Sigmoid colon (tissue), 7 donors: ENCODE results near the gene ZNF576. TPM values are rescaled to one million over a fixed set of nuclear protein-coding genes. Genes with fewer than 3 reads are reported as not detected.

ENCODE experiments used
- DNase-seq: peaks from one replicate; pipeline ENCODE4 v3.0.0-alpha.2; 2019
- H3K27ac ChIP-seq, 4 donors: fragments of 200-600 bp; sonication (generic); one replicate each; pipeline ENCODE4 v1.5.1; 2016 to 2019; ENCODE audit warnings: mild to moderate bottlenecking in 1 of 4
- H3K27me3 ChIP-seq, 3 donors: fragments of 200-600 bp; sonication (generic); one replicate each; pipeline ENCODE4 v1.5.1; 2019; ENCODE audit warnings: mild to moderate bottlenecking in 1 of 3
- H3K36me3 ChIP-seq, 4 donors: fragments of 200-600 bp; sonication (generic); one replicate each; pipeline ENCODE4 v1.5.1; 2016 to 2019
- H3K4me1 ChIP-seq, 4 donors: fragments of 200-600 bp; sonication (generic); one replicate each; pipeline ENCODE4 v1.5.1; 2017 to 2019
- H3K4me3 ChIP-seq, 4 donors: fragments of 200-600 bp; sonication (generic); one replicate each; pipeline ENCODE4 v1.5.1; 2017 to 2019; ENCODE audit warnings: mild to moderate bottlenecking in 2 of 4, moderate library complexity in 1 of 4
- H3K9me3 ChIP-seq, 4 donors: fragments of 200-600 bp in 3 of 4; sonication (generic) in 3 of 4; one replicate each; pipeline versions ENCODE4 v1.5.1 to v1.6.1; 2013 to 2019
- EP300 ChIP-seq, 4 donors: sonication (generic); formaldehyde crosslinking; IDR thresholded peaks; one replicate each; pipeline ENCODE4 v1.6.1; 2017; ENCODE audit warnings: antibody characterized with exemption in 4 of 4
- POLR2A ChIP-seq, 2 donors: fragments of 450-650 bp; IDR thresholded peaks; one replicate each; pipeline ENCODE4 v1.6.1; 2016; ENCODE audit warnings: antibody characterized with exemption in 2 of 2, mild to moderate bottlenecking in 2 of 2, moderate library complexity in 2 of 2
- POLR2AphosphoS5 ChIP-seq, 4 donors: sonication (generic); formaldehyde crosslinking; IDR thresholded peaks; one replicate each; pipeline ENCODE4 v1.6.1; 2017; ENCODE audit warnings: antibody characterized with exemption in 4 of 4
- WGBS, 2 donors: extraction: QIAGEN DNeasy Blood & Tissue Kit; methylation state at CpG; one replicate each; pipeline ENCODE4 v1.1.7; 2013; 5-methylcytosine and 5-hydroxymethylcytosine counted together
- intact Hi-C: fragments of 100-400 bp; cut with DNase I; formaldehyde crosslinking; loops from one replicate; pipeline ENCODE4 v1.15.1; 2023
- polyA plus RNA-seq, 3 donors: library from polyadenylated mRNA; stranded (reverse); fragments of 200-250 nt; gene quantifications; one replicate each; pipeline ENCODE4 v1.2.3, GENCODE V29; 2013
- total RNA-seq, 4 donors: library from RNA; depleted of rRNA; stranded (reverse); fragments of >200 nt; gene quantifications; one replicate each; pipeline ENCODE4 v1.1.0, GENCODE V29; 2016
- TF ChIP-seq, protein P1 (sequence below), 4 experiments: fragments of 450-650 bp in 3 of 4; fragments of 200-600 bp in 1 of 4; IDR thresholded peaks; one replicate each; pipeline ENCODE4 v1.5.1; 2016 to 2019; ENCODE audit warnings: antibody characterized with exemption in 4 of 4, mild to moderate bottlenecking in 3 of 4, moderate library complexity in 2 of 4
- donor health status: healthy with polysubstance abuse.
- donor health status: Bipolar disorder and iron deficiency.
- donor health status: healthy.

The ZNF576 gene
- total and polyA plus RNA-seq, 7 donors: 12.1 to 23.3 (median 16.1) TPM

DNA sequence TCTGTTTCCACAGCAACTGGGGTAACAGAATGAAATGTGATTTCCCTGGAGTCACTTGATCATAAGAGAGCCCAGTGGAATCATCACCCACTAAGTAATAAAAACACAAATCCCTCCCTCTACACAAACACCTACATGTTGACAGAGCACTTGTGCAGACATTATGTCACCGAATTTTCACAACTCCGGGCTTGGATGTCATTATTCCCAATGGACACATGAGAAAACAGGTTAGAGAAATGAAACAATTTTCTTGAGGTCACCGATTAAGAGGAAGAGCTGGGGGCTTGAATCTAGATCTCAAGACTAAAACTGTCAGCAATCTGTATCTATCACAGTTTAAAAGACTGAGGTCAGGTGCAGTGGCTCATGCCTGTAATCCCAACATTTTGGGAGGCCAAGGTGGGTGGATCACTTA lies 24.2 kb upstream of the ZNF576 start:
- H3K4me1 ChIP-seq: peaks cover 0 to 17% (median 14%) of the 10 kb centered on the region in 4 donors
- DNase-seq: no peak
- peaks cover 0 to 9% (median 0%) of the 10 kb centered on the region in 4 donors for H3K36me3 ChIP-seq
- H3K4me3 ChIP-seq: no peak overlapping the region
- TF ChIP-seq POLR2A (IDR thresholded peaks at IDR 0.05) (no peak), POLR2AphosphoS5 (IDR thresholded peaks at IDR 0.05) (no peak), EP300 (IDR thresholded peaks at IDR 0.05) (no peak)
- TF ChIP-seq, protein P1, sequence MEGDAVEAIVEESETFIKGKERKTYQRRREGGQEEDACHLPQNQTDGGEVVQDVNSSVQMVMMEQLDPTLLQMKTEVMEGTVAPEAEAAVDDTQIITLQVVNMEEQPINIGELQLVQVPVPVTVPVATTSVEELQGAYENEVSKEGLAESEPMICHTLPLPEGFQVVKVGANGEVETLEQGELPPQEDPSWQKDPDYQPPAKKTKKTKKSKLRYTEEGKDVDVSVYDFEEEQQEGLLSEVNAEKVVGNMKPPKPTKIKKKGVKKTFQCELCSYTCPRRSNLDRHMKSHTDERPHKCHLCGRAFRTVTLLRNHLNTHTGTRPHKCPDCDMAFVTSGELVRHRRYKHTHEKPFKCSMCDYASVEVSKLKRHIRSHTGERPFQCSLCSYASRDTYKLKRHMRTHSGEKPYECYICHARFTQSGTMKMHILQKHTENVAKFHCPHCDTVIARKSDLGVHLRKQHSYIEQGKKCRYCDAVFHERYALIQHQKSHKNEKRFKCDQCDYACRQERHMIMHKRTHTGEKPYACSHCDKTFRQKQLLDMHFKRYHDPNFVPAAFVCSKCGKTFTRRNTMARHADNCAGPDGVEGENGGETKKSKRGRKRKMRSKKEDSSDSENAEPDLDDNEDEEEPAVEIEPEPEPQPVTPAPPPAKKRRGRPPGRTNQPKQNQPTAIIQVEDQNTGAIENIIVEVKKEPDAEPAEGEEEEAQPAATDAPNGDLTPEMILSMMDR (IDR thresholded peaks at IDR 0.05): no peak
- H3K27me3 ChIP-seq: no peaks in the 10 kb centered on the region
- H3K27ac ChIP-seq: no peak overlapping the region
- intact Hi-C loops: loop anchor here (5.0 kb wide), 1 partner anchor 35 kb away; no protein-coding TSS in a partner anchor
- WGBS, 2 donors: 20 to 73% methylated on average over 3 of the region's 3 CpGs
- H3K9me3 ChIP-seq: no peaks in the 10 kb centered on the region

DNA sequence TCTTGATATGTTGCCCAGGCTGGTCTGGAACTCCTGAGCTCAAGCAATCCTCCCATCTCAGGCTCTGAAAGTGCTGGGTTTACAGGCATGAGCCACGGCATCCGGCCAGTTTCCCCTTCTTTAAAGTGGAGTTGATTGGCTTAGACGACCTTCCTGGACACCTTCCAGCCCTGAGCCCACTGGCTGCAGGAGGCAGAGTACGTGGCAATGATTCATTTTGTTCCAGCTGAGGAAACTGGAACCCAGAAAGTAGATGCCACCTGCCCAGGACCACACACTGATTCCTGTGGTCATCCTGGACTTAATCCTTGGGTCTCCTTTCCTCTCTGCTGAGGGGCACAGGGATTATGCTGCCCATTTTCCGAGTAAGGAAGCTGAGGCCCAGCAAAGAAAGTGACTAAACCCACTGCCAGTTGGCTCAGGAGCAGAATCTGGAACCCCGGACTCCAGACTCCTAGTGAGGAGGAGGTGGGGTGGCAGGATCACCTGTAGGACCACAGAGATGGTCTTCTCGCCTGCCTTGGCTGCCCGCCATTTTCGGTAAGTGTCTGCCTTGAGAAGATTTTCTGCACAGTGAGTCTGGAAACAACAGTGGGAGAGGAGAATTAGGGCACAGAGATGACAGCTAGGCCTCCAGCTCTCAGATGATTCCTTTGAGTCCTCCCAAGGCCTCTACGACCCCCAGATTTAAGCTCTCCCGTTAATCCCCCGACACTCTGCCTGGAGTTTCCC lies 21.8 kb upstream of the ZNF576 start:
- H3K27ac ChIP-seq: peak overlapping the region; percentile 86 to 88 (median 86)
- H3K4me3 ChIP-seq: peak overlapping the region; percentile 58 to 79 (median 76)
- H3K36me3 ChIP-seq: peaks cover 0 to 9% (median 0%) of the 10 kb centered on the region in 4 donors
- H3K9me3 ChIP-seq: no peaks in the 10 kb centered on the region
- no peak for DNase-seq
- H3K4me1 ChIP-seq: peaks cover 0 to 17% (median 14%) of the 10 kb centered on the region in 4 donors
- intact Hi-C loops: loop anchor here (1.0 to 5.0 kb wide), 2 partner anchors 22 to 37 kb away; partner anchors contain the start of genes IRGQ and ZNF576
- TF ChIP-seq POLR2A (IDR thresholded peaks at IDR 0.05) (no peak), EP300 (IDR thresholded peaks at IDR 0.05) (no peak)
- 29 to 39% methylated on average over 12 of the region's 12 CpGs for WGBS, 2 donors
- no peaks in the 10 kb centered on the region for H3K27me3 ChIP-seq

DNA sequence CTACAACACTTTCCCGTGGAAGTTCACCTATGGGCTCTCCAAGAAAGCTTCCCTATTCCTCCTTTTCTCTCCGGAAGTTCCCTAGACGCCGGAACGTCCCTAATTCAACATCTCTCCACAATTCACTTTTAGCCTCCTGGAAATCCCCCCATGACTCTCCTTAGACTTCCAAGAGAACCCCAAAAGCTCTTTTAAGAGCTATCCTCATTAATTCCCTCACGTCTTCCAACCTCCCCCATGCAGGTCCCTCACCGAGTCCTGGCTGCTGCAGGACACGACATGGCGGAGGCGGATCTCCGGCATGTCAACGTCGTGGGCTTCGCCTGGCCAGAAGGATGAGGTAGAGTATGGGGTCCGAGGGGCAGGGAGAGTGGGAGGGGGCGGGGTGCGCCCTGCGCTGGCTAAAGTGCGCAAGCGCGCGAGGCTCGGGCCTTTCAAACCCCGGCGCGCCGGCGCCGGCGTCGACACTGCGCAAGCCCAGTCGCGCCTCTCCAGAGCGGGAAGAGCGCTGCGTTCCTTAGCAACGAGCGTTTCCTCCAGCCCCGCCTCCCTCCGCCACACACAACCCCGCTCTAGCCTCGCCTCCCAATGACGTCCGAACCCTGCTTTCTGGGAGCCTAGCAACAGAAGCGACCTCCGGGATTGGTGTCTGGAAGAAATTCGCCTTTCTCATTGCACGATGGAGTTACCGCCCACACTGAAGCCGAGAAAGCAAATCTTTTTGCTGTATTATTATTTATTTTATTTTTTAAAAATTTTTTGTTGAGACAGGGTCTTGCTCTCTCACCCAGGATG lies 21.0 kb upstream of the ZNF576 start, which contains the start of the genes PINLYP and XRCC1:
TSS of gene PINLYP (plus strand) at position 646 of the 795 bp plus-strand sequence. CDS start 1,391 bp downstream, outside the sequence.
TSS of gene XRCC1 (minus strand) at position 372 of the 795 bp plus-strand sequence. CDS start at position 303, 69 bp downstream.
- H3K4me1 ChIP-seq: peaks cover 0 to 23% (median 20%) of the 10 kb centered on the region in 4 donors
- DNase-seq: peak; percentile 99
- intact Hi-C loops: loop anchor here (1.0 kb wide), 1 partner anchor 21 kb away; the partner anchor contains the start of genes IRGQ and ZNF576
- 0% methylated on average over 51 of the region's 51 CpGs for WGBS, 2 donors
- TF ChIP-seq POLR2A (IDR thresholded peaks at IDR 0.05) (peak in 1 of 2 donors; percentile 37), POLR2AphosphoS5 (IDR thresholded peaks at IDR 0.05) (peak; percentile 66 to 82 (median 80)), EP300 (IDR thresholded peaks at IDR 0.05) (peak in 1 of 4 donors; percentile 26)
- TF ChIP-seq, protein P1 (IDR thresholded peaks at IDR 0.05): no peak
- H3K36me3 ChIP-seq: peaks cover 0 to 9% (median 0%) of the 10 kb centered on the region in 4 donors
- no peaks in the 10 kb centered on the region for H3K27me3 ChIP-seq
- H3K9me3 ChIP-seq: no peaks in the 10 kb centered on the region
- peak within 1 kb of the TSS; percentile 58 to 79 (median 76) for H3K4me3 ChIP-seq
- H3K27ac ChIP-seq: peak within 1 kb of the TSS; percentile 86 to 88 (median 86)

DNA sequence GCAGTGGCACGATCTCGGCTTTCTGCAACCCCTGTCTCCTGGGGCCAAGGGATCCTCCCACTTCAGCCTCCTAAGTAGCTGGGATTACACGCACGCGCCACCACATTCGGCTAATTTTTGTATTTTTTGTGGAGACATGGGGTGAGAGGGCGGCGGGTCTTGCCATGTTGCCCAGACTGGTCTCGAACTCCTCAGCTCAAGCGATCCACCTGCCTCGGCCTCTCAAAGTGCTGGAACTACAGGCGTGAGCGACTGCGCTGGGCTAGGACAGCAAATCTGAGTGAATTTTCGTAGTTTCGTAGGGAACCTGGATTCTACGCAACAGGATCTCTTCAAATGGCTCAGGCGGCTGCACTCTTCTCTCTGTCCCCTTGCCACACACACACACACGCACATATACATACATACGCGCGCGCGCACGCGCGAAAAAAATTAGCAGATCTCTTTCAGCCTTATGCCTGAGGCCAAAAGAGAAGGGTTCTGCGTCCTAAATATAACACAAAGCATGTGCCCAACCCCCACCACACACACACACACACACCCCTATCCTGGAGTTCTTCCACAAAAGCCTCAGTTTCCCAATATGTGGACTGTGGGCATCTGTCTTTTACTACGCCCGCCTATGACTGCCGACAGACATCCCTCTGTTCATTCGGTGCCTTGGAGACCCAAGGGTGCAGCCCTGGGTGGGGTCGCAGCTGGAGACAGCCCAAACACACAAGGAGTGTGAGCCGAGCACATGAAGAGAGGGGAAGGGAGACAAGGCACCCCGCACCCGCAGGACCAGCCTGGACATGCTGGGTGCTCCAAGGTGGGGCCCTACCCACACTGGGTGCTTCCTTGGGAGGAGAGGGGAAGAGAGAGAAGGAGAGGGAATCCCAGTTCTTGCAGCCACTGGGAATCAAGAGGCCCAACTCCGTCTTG lies 20.2 kb upstream of the ZNF576 start:
- H3K4me1 ChIP-seq: peaks cover 0 to 31% (median 28%) of the 10 kb centered on the region in 4 donors
- H3K36me3 ChIP-seq: peaks cover 0 to 8% (median 0%) of the 10 kb centered on the region in 4 donors
- H3K9me3 ChIP-seq: no peaks in the 10 kb centered on the region
- H3K4me3 ChIP-seq: peak overlapping the region; percentile 16 to 77 (median 50)
- intact Hi-C loops: loop anchor here (1.0 kb wide), 1 partner anchor 20 kb away; the partner anchor contains the start of genes IRGQ and ZNF576
- no peak for DNase-seq
- 70 to 74% methylated on average over 37 of the region's 37 CpGs for WGBS, 2 donors
- TF ChIP-seq POLR2AphosphoS5 (IDR thresholded peaks at IDR 0.05): no peak
- no peaks in the 10 kb centered on the region for H3K27me3 ChIP-seq
- peak overlapping the region; percentile 69 to 86 (median 78) for H3K27ac ChIP-seq

DNA sequence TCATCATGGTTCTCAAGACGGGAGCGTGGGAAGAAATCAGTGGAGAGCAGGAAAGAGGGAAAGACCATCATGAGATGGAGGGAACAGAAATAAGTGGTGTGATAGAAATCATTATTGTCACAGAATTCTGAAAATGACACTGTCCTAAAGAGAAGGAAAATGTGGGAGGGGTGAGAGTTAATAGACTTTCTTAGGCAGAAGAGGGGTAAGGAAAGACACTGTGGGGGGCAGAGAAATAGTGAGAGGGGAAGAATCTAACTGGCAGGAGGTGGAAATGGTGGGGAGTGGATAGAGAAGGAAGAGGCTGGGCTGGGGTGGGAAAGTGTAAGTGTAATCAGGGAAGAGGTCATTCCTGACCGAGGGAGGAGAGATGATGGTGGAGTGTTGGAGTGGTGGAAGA lies 17.6 kb upstream of the ZNF576 start:
- TF ChIP-seq POLR2AphosphoS5 (IDR thresholded peaks at IDR 0.05) (no peak), EP300 (IDR thresholded peaks at IDR 0.05) (no peak), POLR2A (IDR thresholded peaks at IDR 0.05) (no peak)
- TF ChIP-seq, protein P1 (IDR thresholded peaks at IDR 0.05): no peak
- Histone ChIP-seq H3K27ac (no peak overlapping the region), H3K4me3 (no peak overlapping the region), H3K27me3 (no peaks in the 10 kb centered on the region), H3K9me3 (no peaks in the 10 kb centered on the region), H3K36me3 (no peaks in the 10 kb centered on the region), H3K4me1 (peaks cover 0 to 41% (median 38%) of the 10 kb centered on the region in 4 donors)
- intact Hi-C loops: no loop called here
- DNase-seq: no peak
- WGBS, 2 donors: 74 to 85% methylated on average over 3 of the region's 3 CpGs
